AG09319 (cell line): ENCODE results near the gene ANGPTL7.

Source experiments
- DNase-seq: peaks from one replicate; pipeline ENCODE4 v3.0.0-alpha.2; 2010; ENCODE audit warnings: low read depth; ENCODE audit errors: extremely low read depth
- CTCF ChIP-seq: IDR thresholded peaks from 2 replicates; pipeline ENCODE4 v1.5.1; 2011; ENCODE audit warnings: low read depth, mild to moderate bottlenecking, inconsistent platforms, low read length, moderate library complexity

The ANGPTL7 gene

DNA sequence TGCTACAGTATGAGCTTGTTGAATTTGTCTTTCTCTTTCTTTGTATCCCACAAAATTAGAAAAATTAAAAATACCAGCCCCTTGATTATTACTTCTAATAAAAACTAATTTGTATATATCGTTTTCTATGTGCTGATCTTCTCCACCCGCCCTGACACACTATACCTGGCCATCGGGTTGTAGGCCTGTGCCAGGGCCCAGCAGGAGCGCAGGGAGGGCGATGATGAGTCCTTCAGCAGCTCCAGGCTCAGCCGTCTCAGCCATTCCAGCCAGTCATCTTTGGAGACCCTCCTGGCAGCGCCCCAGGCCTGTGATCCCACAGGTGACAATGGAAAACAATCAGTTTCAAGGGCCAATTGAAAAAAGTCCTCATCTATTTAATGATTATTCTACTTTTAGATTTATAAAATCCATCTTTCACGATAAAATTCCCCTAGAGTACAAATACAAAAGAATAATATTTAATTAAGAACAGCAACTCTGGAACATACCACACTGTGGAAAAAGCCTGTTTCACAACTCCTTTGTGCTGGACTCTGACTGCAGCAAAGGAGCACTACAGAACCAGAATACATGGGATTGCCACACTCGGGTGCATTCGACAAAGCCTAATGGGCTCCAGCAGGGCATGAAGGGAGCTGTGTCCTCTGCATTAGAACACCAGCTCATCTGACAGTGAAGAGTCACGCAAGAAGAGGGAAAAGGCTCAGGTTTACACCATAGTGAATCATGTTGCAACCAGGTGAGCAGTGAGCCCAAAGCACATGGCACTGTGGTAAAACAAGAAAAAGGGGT, 15.4 kb downstream of the ANGPTL7 start:
- no peak for TF ChIP-seq CTCF
- DNase-seq: no peak

DNA sequence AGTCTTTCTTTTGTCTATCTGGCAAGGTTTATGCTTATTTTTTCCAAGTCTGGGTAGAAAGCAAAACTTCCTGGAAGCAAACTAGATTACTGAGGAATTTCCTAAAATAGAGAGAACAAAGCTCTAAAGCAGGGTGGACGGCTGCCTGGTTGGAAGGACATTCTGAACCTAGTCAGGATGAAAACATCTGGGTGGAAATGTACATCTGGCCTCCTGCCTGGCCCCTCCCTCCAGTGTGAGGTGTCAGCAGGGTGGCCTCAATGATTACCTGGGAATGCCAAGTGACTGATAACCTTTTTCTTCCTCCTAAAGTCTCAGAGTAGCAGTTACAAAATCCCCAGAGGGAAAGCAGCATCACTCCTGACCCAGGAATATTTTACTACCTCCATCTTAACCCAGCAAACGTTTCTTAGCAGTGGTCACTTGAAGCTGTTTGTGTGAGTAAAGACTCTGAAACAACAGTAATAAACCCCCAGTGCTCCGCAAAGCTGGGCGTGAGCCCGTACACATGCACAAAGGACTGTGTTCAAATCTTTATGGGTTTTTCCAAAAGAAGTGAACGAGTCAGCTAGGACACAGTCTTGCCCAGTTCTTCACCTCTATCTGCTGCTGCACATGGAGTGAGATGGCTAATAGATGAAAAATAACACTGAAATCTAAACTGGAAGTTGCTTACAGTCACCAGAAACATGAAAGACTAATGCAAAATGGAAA, 18.9 kb downstream of the ANGPTL7 start:
- no peak for DNase-seq
- TF ChIP-seq CTCF: no peak

- DNase-seq: no peak
- TF ChIP-seq CTCF: no peak
Measured at GRCh38 chr1:11211461-11211860, 22.3 kb downstream of the ANGPTL7 start.

GRCh38 chr1:11211925-11212587, 22.9 kb downstream of the ANGPTL7 start:
- TF ChIP-seq CTCF: no peak
- no peak for DNase-seq

DNA sequence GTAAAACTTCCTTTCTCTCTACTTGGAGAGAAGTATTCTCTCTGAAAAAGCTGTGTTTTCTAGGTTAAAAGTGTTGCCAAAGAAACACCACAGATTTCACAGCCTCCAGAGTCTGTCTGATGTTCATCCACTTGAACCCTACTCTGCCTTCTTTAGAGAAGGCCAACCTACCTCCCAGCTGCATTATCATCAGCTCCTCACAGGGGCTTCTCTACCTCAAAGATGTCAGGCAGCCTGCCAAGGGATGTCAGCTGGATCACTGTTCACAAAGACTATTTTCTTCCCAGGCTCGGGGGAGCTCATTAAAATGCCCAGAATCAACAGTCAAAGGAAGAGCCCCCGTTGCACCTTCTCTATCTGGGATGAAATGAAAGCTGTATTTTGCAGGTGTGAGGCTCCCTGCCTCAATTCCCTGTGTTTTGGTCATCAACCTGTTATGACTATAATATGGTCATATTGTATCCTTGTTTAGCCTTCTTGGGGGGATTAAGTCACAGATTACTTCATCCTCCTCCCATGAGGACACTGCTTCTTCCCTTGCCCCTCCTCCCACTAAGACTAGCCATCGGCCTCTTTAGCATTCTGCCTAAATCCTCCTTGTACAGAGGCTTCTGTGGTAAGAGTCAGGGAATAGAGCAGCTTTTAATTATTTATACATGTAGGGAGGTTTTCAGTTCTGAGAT, 25.7 kb downstream of the ANGPTL7 start:
- TF ChIP-seq CTCF: no peak
- no peak for DNase-seq

DNA sequence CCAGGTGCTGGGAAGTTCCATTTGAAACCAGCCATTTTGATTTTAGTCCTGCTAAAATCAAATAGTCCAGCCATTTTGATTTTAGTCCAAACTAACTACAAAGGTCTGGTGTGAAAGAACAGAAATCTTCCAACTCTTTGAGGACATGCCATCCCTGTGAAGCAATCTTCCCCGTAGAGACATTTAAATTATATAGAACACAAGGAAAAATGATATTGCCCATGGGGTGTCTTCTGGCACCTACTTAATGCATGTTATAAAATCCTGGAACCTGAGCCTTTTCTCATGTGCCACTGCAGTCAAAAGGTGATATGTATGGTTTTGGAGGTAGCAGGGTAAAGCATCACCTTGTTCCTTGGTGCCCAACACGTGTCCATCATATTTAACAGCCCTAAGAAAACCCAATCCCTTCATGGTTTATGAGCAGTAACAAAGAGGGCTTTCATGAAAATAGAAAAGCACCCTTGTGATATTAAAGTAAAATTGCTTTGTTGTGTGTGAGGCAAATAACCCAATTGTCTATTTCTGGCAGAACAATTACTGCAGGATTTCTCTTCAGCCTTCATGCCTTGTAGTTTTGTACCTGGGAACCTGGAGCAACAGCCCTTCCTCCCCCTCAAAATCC, 26.3 kb downstream of the ANGPTL7 start:
- DNase-seq: no peak
- TF ChIP-seq CTCF: no peak
